Measurements from ENCODE around the gene OCLN.
"Not testable (repeated sequence)": the region's sequence is repeated elsewhere in the genome, so short reads cannot be mapped to it uniquely, and the experiment has no call there.

OCLN gene

GRCh38 chr5:69491027-69491426, 1.6 kb upstream of the OCLN start:
- DNase-seq (ENCODE audit: low read depth): no peak

DNA sequence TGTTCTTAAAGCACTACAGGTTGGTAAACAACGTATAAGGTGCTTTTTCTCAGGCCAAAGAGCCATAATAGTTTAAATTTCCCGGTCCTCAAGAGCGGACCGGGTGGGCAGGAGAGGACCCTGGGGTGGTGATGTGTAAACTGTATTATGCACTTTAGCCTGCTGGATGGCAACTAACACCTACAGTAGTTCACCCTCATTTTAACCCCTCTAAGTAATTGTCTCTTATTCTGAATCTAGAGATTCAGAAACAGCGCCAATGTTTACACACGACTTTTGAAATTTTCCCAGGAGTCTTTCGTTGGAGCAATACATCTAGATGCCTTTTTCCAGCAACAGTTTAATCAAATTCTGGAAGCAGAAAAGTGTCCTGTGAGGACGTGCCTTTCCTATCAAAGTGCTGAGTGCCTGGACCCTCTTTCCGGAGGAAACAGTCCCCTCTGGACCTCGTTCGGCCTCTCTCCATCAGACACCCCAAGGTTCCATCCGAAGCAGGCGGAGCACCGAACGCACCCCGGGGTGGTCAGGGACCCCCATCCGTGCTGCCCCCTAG, 676 bp upstream of the OCLN start:
- DNase-seq (ENCODE audit: low read depth): no peak

- DNase-seq (ENCODE audit: low read depth): no peak
These were observed 369 bp downstream of the OCLN start for GRCh38 chr5:69492923-69493395.

DNA sequence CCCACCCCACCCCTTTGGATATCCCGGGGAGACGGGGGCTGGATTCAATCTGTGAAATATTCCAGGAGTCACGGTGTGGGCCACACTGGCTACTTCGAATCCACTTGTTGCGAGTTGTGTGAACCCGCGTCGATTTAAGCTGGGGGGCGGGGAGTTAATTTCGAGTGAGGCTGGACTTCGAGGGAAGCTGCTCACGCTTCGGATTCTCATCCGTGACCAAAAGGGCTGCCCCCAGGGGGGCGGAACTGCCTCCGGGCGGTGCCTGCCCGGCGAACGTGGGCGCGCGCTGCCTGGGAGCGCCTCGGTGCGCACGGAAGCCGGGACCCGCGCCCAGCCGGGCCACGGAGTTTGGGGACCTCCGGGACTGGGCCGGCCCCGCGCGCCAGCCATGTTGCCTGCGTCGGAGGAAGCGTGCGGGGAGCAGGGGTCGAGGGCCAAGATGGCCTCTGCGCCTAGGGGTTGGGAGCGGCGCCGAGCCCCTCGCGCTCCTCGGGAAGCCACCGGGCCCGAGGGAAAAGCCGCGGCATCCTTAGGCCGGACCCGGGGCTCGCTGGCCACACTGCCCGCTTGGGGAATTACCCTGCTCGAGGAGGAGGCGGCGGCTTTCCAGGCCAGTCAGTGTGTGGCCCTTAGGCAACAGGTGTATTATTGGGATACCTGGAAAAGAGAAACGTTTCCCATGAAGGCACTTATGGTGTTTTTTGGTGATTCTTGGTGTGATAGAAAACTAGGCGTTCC, 975 bp downstream of the OCLN start:
- DNase-seq (ENCODE audit: low read depth): no peak

DNA sequence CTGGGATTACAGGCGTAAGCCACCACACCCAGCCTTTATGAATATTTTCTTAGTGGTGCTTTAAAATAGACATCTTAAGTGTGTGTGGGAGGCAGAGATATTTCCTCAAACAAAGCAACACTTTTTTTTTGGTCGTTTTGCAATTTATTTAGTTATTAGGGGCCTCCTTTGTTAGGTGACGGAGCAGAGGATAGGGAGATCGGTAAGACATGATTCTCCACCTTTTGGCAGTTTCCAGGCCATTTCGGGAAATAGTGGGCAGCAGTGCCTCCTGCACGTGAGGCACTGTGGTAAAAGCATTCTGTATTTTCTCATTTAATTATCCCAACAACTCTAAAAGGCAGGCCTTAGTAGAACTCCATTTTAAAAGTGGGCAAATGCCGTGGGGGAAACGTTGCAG, 1.9 kb downstream of the OCLN start:
- DNase-seq (ENCODE audit: low read depth): no peak

- DNase-seq (ENCODE audit: low read depth): no peak
These were observed 4.5 kb downstream of the OCLN start for GRCh38 chr5:69497006-69497520.

- DNase-seq (ENCODE audit: low read depth): no peak
These were observed 5.8 kb downstream of the OCLN start for GRCh38 chr5:69498384-69498783.

- no peak for DNase-seq (ENCODE audit: low read depth)
These were observed 9.8 kb downstream of the OCLN start for GRCh38 chr5:69502367-69502766.

- DNase-seq (ENCODE audit: low read depth): no peak
These were observed 10.3 kb downstream of the OCLN start for GRCh38 chr5:69502767-69503488.

- DNase-seq (ENCODE audit: low read depth): no peak
These were observed 11.4 kb downstream of the OCLN start for GRCh38 chr5:69504036-69504435.

DNA sequence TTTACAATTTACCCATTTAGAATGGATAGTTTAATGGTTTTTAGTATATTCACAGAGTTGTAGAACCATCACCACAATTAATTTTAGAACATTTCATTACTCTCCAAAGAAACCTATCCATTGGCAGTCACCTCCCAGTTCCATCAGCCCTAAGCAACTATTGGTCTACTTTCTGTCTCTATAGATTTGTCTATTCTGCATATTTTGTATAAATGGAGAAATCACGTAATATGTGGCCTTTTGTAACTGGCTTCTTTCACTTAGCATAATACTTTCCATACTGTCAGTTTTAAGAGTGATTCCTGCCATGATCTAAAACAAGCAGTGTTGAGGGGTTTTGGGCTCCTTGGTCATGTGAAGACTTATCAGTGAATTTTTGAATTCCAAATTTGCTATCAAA, 12.7 kb downstream of the OCLN start:
- DNase-seq (ENCODE audit: low read depth): no peak

DNA sequence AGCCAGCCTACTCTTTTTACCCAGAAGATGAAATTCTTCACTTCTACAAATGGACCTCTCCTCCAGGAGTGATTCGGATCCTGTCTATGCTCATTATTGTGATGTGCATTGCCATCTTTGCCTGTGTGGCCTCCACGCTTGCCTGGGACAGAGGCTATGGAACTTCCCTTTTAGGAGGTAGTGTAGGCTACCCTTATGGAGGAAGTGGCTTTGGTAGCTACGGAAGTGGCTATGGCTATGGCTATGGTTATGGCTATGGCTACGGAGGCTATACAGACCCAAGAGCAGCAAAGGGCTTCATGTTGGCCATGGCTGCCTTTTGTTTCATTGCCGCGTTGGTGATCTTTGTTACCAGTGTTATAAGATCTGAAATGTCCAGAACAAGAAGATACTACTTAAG, 16.6 kb downstream of the OCLN start:
- no peak for DNase-seq (ENCODE audit: low read depth)

DNA sequence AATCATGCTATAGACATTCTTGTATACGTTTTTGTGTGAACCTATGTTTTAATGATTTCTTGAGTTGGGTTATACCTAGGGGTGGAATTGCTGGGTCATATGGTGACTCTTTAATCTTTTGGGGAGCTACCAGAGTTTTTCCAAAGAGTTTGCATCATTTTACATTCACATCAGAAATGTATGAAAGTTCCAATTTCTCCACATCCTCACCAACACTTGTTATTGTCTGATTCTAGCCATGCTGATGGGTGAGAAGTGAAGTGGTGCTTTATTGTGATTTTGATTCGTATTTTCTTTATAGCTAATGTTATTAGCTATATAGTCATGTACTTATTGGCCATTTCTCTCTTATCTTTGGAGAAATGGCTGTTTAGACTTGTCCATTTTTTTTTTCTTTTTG, 18.1 kb downstream of the OCLN start:
- DNase-seq (ENCODE audit: low read depth): no peak

DNA sequence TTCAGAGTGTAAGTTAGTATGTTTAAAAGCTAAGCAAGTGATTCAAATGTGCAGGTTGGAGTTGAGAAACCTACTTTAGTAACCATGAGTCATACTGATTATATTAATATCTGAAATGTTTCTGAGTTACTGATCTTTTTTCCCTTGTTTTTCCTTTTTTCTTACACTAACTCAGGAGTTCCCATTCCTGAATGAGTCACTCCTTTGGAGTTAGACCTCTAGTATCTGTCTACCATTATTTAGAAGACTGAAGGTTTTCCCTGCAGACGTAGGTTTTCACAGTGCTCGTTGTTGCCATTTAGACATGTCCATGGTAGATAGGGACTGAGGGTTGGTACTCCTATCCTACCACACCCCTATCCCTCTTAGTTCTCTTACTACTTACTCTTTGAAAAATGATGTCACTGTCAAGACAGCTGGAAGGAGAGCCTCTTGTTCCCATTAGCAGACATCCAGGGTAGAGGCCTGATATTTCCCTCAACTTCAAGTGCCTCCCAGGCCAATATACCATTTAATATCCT, 20.2 kb downstream of the OCLN start:
- DNase-seq (ENCODE audit: low read depth): no peak

DNA sequence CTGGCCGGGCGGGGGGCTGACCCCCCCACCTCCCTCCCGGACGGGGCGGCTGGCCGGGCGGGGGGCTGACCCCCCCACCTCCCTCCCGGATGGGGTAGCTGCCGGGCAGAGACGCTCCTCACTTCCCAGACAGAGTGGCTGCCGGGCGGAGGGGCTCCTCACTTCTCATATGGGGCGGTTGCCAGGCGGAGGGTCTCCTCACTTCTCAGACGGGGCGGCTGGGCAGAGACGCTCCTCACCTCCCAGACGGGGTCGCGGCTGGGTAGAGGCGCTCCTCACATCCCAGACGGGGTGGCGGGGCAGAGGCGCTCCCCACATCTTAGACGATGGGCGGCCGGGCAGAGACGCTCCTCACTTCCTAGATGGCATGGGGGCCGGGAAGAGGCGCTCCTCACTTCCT, 23.0 kb downstream of the OCLN start:
- DNase-seq (ENCODE audit: low read depth): not testable (repeated sequence)

DNA sequence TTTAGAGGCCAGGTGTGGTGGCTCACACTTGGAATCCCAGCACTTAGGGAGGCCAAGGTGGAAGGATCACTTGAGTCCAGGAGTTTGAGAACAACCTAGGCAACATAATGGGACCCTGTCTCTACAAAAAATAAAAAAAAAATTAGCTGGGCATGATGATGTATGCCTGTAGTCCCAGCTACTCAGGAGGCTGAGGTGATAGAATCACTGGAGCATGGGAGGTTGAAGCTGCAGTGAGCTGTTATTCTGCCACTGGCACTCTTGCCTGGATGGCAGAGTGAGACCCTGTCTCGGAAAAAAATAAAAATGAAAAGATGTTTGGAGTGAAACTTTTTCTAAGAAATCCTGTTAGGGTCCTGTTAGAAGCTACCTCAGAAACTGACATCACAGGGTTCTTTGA, 24.2 kb downstream of the OCLN start:
- DNase-seq (ENCODE audit: low read depth): no peak

- no peak for DNase-seq (ENCODE audit: low read depth)
These were observed 25.2 kb downstream of the OCLN start for GRCh38 chr5:69517763-69518212.

GRCh38 chr5:69519285-69519684, 26.7 kb downstream of the OCLN start:
- DNase-seq (ENCODE audit: low read depth): no peak

GRCh38 chr5:69522035-69522434, 29.4 kb downstream of the OCLN start:
- DNase-seq (ENCODE audit: low read depth): no peak

GRCh38 chr5:69525490-69525889, 32.9 kb downstream of the OCLN start:
- no peak for DNase-seq (ENCODE audit: low read depth)

GRCh38 chr5:69526660-69527059, 34.1 kb downstream of the OCLN start:
- no peak for DNase-seq (ENCODE audit: low read depth)

DNA sequence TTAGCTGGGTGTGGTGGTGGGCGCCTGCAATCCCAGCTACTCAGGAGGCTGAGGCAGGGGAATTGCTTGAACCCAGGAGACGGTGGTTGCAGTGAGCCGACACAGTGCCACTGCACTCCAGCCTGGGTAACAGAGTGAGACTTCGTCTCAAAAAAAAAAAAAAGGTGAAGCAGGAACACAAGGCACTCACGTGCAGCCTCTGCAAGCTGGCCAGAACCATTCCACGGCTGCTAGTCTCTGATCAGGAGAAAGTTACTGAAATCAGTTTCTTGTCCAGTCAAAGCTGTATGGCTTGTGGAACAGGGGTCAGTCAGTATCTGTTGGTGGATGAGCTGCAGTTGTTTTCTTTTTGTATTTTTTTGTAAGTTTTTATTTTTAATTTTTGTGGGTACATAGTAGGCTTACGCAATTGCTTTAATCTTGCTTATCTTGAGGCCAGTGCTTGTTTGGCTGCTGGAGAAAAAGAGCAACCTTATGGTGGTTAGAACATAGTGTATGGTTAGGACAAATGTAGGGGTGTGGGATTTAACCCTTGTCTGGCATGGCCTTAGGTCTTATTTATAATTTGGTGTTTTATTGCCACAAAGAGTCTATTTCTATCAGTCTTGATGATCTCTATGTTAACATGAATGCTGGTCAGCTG, 34.7 kb downstream of the OCLN start:
- no peak for DNase-seq (ENCODE audit: low read depth)

Measured in HS-27A (cell line).